Psoas muscle (tissue), 8 donors: ENCODE measurements around the gene CACNA1B. TPM values are rescaled to one million over a fixed set of nuclear protein-coding genes. Genes with fewer than 3 reads are reported as not detected.

ENCODE experiments used
- ATAC-seq, 4 donors: fragments of 200-7000 bp; cut with Tn5 transposase; one replicate each; pipeline ENCODE4 v1.9.1; 2020; ENCODE audit warnings: moderate library complexity in 3 of 4, mild to moderate bottlenecking in 2 of 4
- DNase-seq, 2 donors: peaks; one replicate each; pipeline ENCODE4 v3.0.0-alpha.2; 2020
- H3K27ac ChIP-seq: fragments of 200-600 bp; one replicate; pipeline ENCODE4 v1.8.0; 2022
- H3K27me3 ChIP-seq, 3 donors: fragments of 200-600 bp in 1 of 3; one replicate each; pipeline versions ENCODE4 v1.6.1 to v1.8.0; 2013 to 2022; ENCODE audit warnings: low read length in 2 of 3, mild to moderate bottlenecking in 2 of 3, moderate library complexity in 1 of 3; ENCODE audit not compliant: insufficient read depth in 3 of 3
- H3K36me3 ChIP-seq, 2 donors: fragments of 200-600 bp in 1 of 2; one replicate each; pipeline versions ENCODE4 v1.6.1 to v1.8.0; 2013 to 2022; ENCODE audit warnings: low read depth in 1 of 2, mild to moderate bottlenecking in 1 of 2, moderate library complexity in 1 of 2; ENCODE audit not compliant: insufficient read depth in 1 of 2
- H3K4me1 ChIP-seq: fragments of 200-600 bp; one replicate; pipeline ENCODE4 v1.8.0; 2022
- H3K4me3 ChIP-seq: fragments of 200-600 bp; one replicate; pipeline ENCODE4 v1.8.0; 2022; ENCODE audit warnings: mild to moderate bottlenecking
- H3K9me3 ChIP-seq: fragments of 200-600 bp; one replicate; pipeline ENCODE4 v1.8.0; 2022
- WGBS, 3 donors: extraction: QIAGEN DNeasy Blood & Tissue Kit; methylation state at CpG; one replicate each; pipeline versions ENCODE4 v1.1.6 to v1.1.7; 2013; 5-methylcytosine and 5-hydroxymethylcytosine counted together
- intact Hi-C, 2 donors: fragments of 100-400 bp; cut with DNase I; formaldehyde crosslinking; loops; one replicate each; pipeline versions ENCODE4 v1.11.0 to v1.14.2; 2022
- polyA plus RNA-seq, 3 donors: library from polyadenylated mRNA; stranded (reverse); fragments of 200-250 nt; gene quantifications; one replicate each; pipeline ENCODE4 v1.2.3, GENCODE V29; 2013
- total RNA-seq, 4 donors: library from RNA; stranded (reverse); fragmentation: NEBNext Ultra II Directional in 2 of 4; extraction: Animal tissue kit (Norgen Biotek cat#: 25700) in 2 of 4; gene quantifications; one replicate each; pipeline versions ENCODE4 v1.2.1 to v1.2.4, GENCODE V29; 2021 to 2023
- TF ChIP-seq, protein P1 (sequence below): fragments of 200-600 bp; IDR thresholded peaks from one replicate; pipeline ENCODE4 v1.8.0; 2022; ENCODE audit warnings: antibody characterized with exemption
- donor health status: healthy with polysubstance abuse.
- donor health status: DM: no; HTN: no; CAD: no; lungs with moderate emphysema.
- donor health status: Bipolar disorder and iron deficiency.
- donor health status: healthy.
- donor health status: DM: yes; HTN: yes; CAD: no.
- donor health status: DM: no; HTN: no; CAD: no.
- donor health status: DM: no; HTN: no; CAD: no.
- donor health status: DM: yes; HTN: yes; CAD: no.

CACNA1B gene
- total and polyA plus RNA-seq, 7 donors: 0.01 to 0.02 TPM; not detected in 5

DNA sequence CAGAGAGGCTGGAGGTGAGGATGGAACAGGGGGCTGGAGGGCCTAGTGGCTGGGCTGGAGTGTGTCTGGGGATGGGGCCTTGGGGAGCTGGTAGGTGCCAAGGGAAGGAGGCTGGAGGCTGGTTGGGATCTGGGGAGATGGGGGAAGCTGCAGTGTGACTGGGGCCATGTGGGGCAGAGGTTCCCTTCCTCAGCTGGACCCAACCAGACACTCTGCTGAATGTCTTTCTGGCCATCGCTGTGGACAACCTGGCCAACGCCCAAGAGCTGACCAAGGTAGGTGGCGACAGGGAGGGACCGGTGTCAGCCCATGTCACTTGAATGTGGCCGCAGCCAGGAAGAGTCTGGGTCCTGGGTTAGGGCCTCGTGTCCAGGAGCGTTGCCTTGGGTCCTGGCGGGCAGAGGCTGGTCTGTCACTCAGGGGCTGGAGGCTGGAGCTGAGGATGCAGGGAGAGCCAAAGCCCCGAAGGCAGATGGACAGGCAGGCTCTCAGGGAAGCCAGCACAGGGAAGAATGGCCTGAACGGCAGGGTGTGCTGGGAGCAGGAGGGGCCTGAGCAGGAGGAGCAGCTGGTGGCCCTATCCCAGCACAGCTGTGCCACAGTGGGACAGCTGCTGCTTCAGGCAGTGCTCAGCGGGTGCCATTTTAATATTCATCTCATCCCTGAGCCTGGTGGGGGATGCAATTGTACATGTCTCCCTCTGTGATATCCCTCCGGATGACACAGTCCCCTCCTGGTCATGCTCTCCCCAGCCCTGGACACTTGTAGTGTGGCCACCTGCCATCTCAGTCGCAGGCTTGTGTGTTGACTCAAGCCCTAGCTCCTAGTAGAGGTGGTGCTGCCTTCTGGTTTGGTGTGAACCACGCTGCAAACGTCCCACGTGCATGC lies 132.5 kb downstream of the CACNA1B start:
- TF ChIP-seq, protein P1, sequence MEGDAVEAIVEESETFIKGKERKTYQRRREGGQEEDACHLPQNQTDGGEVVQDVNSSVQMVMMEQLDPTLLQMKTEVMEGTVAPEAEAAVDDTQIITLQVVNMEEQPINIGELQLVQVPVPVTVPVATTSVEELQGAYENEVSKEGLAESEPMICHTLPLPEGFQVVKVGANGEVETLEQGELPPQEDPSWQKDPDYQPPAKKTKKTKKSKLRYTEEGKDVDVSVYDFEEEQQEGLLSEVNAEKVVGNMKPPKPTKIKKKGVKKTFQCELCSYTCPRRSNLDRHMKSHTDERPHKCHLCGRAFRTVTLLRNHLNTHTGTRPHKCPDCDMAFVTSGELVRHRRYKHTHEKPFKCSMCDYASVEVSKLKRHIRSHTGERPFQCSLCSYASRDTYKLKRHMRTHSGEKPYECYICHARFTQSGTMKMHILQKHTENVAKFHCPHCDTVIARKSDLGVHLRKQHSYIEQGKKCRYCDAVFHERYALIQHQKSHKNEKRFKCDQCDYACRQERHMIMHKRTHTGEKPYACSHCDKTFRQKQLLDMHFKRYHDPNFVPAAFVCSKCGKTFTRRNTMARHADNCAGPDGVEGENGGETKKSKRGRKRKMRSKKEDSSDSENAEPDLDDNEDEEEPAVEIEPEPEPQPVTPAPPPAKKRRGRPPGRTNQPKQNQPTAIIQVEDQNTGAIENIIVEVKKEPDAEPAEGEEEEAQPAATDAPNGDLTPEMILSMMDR: no peak
- Histone ChIP-seq H3K9me3 (no peaks in the 10 kb centered on the region), H3K27ac (no peak overlapping the region), H3K27me3 (peaks cover 0 to 2% (median 0%) of the 10 kb centered on the region in 3 donors), H3K4me3 (no peak overlapping the region), H3K4me1 (no peaks in the 10 kb centered on the region), H3K36me3 (no peaks in the 10 kb centered on the region)
- ATAC-seq (no peak), DNase-seq (peak in 1 of 2 donors; percentile 50)
- 53 to 60% (median 55%) methylated on average over 16 of the region's 16 CpGs for WGBS, 3 donors
- intact Hi-C loops: no loop called here

- intact Hi-C loops: no loop called here
- WGBS, 3 donors: 78 to 83% (median 81%) methylated on average over 8 of the region's 8 CpGs
Observed at GRCh38 chr9:138010861-138011260, 133.3 kb downstream of the CACNA1B start.

GRCh38 chr9:138011951-138012500 lies 134.4 kb downstream of the CACNA1B start:
- peak in 1 of 2 donors; percentile 30 for DNase-seq
- TF ChIP-seq, protein P1: no peak
- H3K9me3 ChIP-seq: no peaks in the 10 kb centered on the region
- H3K4me1 ChIP-seq: no peaks in the 10 kb centered on the region
- 85 to 92% (median 89%) methylated on average over 4 of the region's 4 CpGs for WGBS, 3 donors
- H3K27me3 ChIP-seq: peaks cover 0 to 8% (median 0%) of the 10 kb centered on the region in 3 donors
- intact Hi-C loops: no loop called here
- no peak overlapping the region for H3K27ac ChIP-seq
- H3K4me3 ChIP-seq: no peak overlapping the region
- no peaks in the 10 kb centered on the region for H3K36me3 ChIP-seq
- ATAC-seq: no peak

More at GRCh38 chr9:138010861-138011260, 133.3 kb downstream of the CACNA1B start:
- ATAC-seq (no peak), DNase-seq (peak in 1 of 2 donors; percentile 19)
- H3K27ac ChIP-seq: no peak overlapping the region
- H3K36me3 ChIP-seq: no peaks in the 10 kb centered on the region
- peaks cover 0 to 3% (median 2%) of the 10 kb centered on the region in 3 donors for H3K27me3 ChIP-seq
- TF ChIP-seq, protein P1: no peak
- H3K4me1 ChIP-seq: no peaks in the 10 kb centered on the region
- H3K9me3 ChIP-seq: no peaks in the 10 kb centered on the region
- H3K4me3 ChIP-seq: no peak overlapping the region

- DNase-seq: no peak
- H3K36me3 ChIP-seq: no peaks in the 10 kb centered on the region
Observed at GRCh38 chr9:138013273-138013672, 135.7 kb downstream of the CACNA1B start.

More at GRCh38 chr9:138013273-138013672, 135.7 kb downstream of the CACNA1B start:
- Histone ChIP-seq H3K4me3 (no peak overlapping the region), H3K27me3 (peaks cover 0 to 14% (median 0%) of the 10 kb centered on the region in 3 donors), H3K9me3 (no peaks in the 10 kb centered on the region), H3K27ac (no peak overlapping the region), H3K4me1 (no peaks in the 10 kb centered on the region)
- 79 to 95% (median 84%) methylated on average over 2 of the region's 2 CpGs for WGBS, 3 donors
- TF ChIP-seq, protein P1: no peak
- no peak for ATAC-seq
- intact Hi-C loops: no loop called here
